CD8-positive, alpha-beta memory T cell (primary cell): ENCODE data around the gene FNDC7. TPM values are rescaled to one million over a fixed set of nuclear protein-coding genes. Genes with fewer than 3 reads are reported as not detected.
"Not testable (repeated sequence)": the region's sequence is repeated elsewhere in the genome, so short reads cannot be mapped to it uniquely, and the experiment has no call there.

Experiments used
- CTCF ChIA-PET: fragments of 350-600 bp; sonication (Branson Sonifier 250); formaldehyde crosslinking; loops from one replicate; lab custom pipeline; 2021; ENCODE audit warnings: antibody characterized with exemption; lab: Charles Lee
- POLR2A ChIA-PET: fragments of 350-600 bp; sonication (Branson Sonifier 250); formaldehyde crosslinking; loops from one replicate; lab custom pipeline; 2021; ENCODE audit warnings: antibody characterized with exemption; lab: Charles Lee
- DNase-seq, 5 donors: peaks; one replicate each; pipeline versions ENCODE4 v3.0.0 to v3.0.0-alpha.2; 2020 to 2022; ENCODE audit warnings: mixed read lengths in 1 of 5
- H3K27ac ChIP-seq: one replicate; pipeline ENCODE4 v1.7.0; 2013; ENCODE audit warnings: low read depth, mild to moderate bottlenecking, low read length, moderate library complexity
- H3K27me3 ChIP-seq: 2 replicates; pipeline ENCODE4 v1.7.0; 2013; ENCODE audit warnings: low read length, mild to moderate bottlenecking; ENCODE audit not compliant: insufficient read depth, poor library complexity, severe bottlenecking
- H3K36me3 ChIP-seq: 2 replicates; pipeline ENCODE4 v1.7.0; 2013; ENCODE audit warnings: mild to moderate bottlenecking, low read length, moderate library complexity; ENCODE audit not compliant: insufficient read depth
- H3K4me1 ChIP-seq: 2 replicates; pipeline ENCODE4 v1.7.0; 2013; ENCODE audit warnings: mild to moderate bottlenecking, low read length, moderate library complexity; ENCODE audit not compliant: insufficient read depth
- H3K4me3 ChIP-seq: 2 replicates; pipeline ENCODE4 v1.7.0; 2013; ENCODE audit warnings: mild to moderate bottlenecking, low read length
- H3K9me3 ChIP-seq: 2 replicates; pipeline ENCODE4 v1.7.0; 2013; ENCODE audit warnings: mild to moderate bottlenecking, low read length
- H3K27ac Mint-ChIP-seq, 8 donors: one replicate each; pipeline ENCODE4 v1.8.0; 2020 to 2021; ENCODE audit warnings: mixed read lengths in 8 of 8, mild to moderate bottlenecking in 6 of 8, inconsistent platforms in 3 of 8, moderate library complexity in 3 of 8
- H3K27me3 Mint-ChIP-seq, 2 donors: one replicate each; pipeline ENCODE4 v1.8.0; 2020 to 2021; ENCODE audit warnings: mixed read lengths in 2 of 2, mild to moderate bottlenecking in 1 of 2, moderate library complexity in 1 of 2
- H3K36me3 Mint-ChIP-seq, 3 donors: one replicate each; pipeline ENCODE4 v1.8.0; 2020 to 2021; ENCODE audit warnings: mixed read lengths in 3 of 3, inconsistent platforms in 1 of 3, mild to moderate bottlenecking in 1 of 3
- H3K4me1 Mint-ChIP-seq, 3 donors: one replicate each; pipeline ENCODE4 v1.8.0; 2020 to 2021; ENCODE audit warnings: mixed read lengths in 3 of 3, inconsistent platforms in 1 of 3, mild to moderate bottlenecking in 1 of 3
- H3K4me3 Mint-ChIP-seq, 7 donors: one replicate each; pipeline ENCODE4 v1.8.0; 2020 to 2021; ENCODE audit warnings: mixed read lengths in 7 of 7, mild to moderate bottlenecking in 6 of 7, moderate library complexity in 4 of 7, inconsistent platforms in 2 of 7
- H3K9me3 Mint-ChIP-seq, 5 donors: one replicate each; pipeline ENCODE4 v1.8.0; 2020 to 2022; ENCODE audit warnings: mixed read lengths in 5 of 5, mild to moderate bottlenecking in 3 of 5, moderate library complexity in 2 of 5, inconsistent platforms in 1 of 5
- polyA plus RNA-seq: library from polyadenylated mRNA; unstranded; fragments of 300-500 nt; fragmentation: Illumina TruSeq; gene quantifications from one replicate; pipeline ENCODE4 v1.2.3, GENCODE V29; 2021
- total RNA-seq, 2 experiments: library from RNA; stranded (reverse); gene quantifications; one replicate each; pipeline ENCODE4 v1.2.3, GENCODE V29; 2021

The FNDC7 gene, protein sequence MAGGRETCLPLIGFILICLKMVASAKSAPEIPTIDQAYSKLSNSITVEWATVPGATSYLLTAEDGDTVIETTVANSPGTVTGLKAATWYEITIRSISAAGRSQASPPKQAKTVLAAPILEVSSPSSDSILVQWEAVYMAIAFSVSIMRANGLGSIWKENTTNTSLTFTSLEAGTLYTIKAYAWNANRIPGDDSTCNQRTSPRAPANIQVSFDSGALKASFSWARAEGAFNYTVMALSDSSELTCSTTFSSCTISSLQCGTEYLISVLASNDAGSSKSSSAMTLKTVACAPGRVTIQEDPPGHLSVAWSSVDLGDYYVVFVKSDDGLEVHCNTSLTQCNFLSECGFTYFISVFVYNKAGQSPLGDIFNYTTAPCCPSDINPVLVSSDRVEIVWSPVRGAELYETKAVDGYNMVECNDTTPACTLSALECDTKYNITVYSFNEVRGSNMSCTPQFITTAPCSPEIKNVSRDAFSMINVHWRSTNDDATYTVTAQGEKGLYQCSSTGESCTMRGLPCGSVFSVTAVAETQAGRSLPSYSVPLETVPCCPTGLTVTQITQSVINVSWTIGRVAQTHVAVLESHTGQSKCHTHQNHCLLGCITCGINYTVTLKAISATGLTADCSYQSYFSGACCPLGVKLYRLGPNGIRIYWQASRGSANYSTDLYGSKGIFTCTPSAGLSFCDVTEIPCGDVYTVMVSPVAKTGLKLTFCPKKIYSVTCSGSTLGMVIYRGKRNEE
- total RNA-seq (under 1 TPM in 1 of 2 experiments, not detected in 1; 0.09 TPM), polyA plus RNA-seq (not detected)

- no peak for DNase-seq
- peaks cover 8 to 12% (median 11%) of the 10 kb centered on the region in 3 donors for H3K4me1 Mint-ChIP-seq
- no peaks in the 10 kb centered on the region for H3K9me3 Mint-ChIP-seq
- Histone ChIP-seq H3K4me1 (peaks cover 7% of the 10 kb centered on the region), H3K4me3 (no peak within 1 kb of the TSS), H3K27me3 (no peaks in the 10 kb centered on the region), H3K27ac (no peak within 1 kb of the TSS), H3K9me3 (no peaks in the 10 kb centered on the region), H3K36me3 (no peaks in the 10 kb centered on the region)
- H3K36me3 Mint-ChIP-seq, result peaks cover 0 to 1% (median 0%) of the 10 kb centered on the region in 3 donors
- ChIA-PET POLR2A (no interaction called here), CTCF (interaction anchor here (0.7 kb wide), 1 partner anchor 21 kb away, joined by 3 read pairs; the partner anchor contains the start of gene PRPF38B)
- no peak within 1 kb of the TSS for H3K4me3 Mint-ChIP-seq
- H3K27ac Mint-ChIP-seq, result no peak within 1 kb of the TSS
- peaks cover 3 to 17% of the 10 kb centered on the region in 2 donors for H3K27me3 Mint-ChIP-seq
These were observed at the start of gene FNDC7 for GRCh38 chr1:108712606-108713150. Gene FNDC7, plus strand, starts transcription at chr1:108712908. Its CDS starts 26 bp downstream, at chr1:108712934.

GRCh38 chr1:108663074-108663473 lies 49.6 kb upstream of the FNDC7 start:
- POLR2A ChIA-PET, result interaction anchor here (4.3 to 5.9 kb wide), 2 partner anchors 17 to 29 kb away, joined by 118 to 224 read pairs; partner anchors contain the start of gene PRPF38B
- Mint-ChIP-seq H3K4me3 (peak overlapping the region in 6 of 7 donors; percentile 21 to 89 (median 56)), H3K4me1 (peaks cover 27 to 47% (median 41%) of the 10 kb centered on the region in 3 donors), H3K36me3 (peaks cover 0 to 7% (median 4%) of the 10 kb centered on the region in 3 donors), H3K27me3 (no peaks in the 10 kb centered on the region), H3K27ac (peak overlapping the region in 7 of 8 donors; percentile 58 to 100 (median 98)), H3K9me3 (no peaks in the 10 kb centered on the region)
- Histone ChIP-seq H3K9me3 (no peaks in the 10 kb centered on the region), H3K36me3 (no peaks in the 10 kb centered on the region), H3K27ac (no peak overlapping the region), H3K4me1 (peaks cover 16% of the 10 kb centered on the region), H3K4me3 (no peak overlapping the region), H3K27me3 (no peaks in the 10 kb centered on the region)
- CTCF ChIA-PET, result interaction anchor here (1.1 to 4.4 kb wide), 2 partner anchors 19 to 29 kb away, joined by 3 to 34 read pairs; partner anchors contain the start of gene PRPF38B
- no peak for DNase-seq

- DNase-seq, result no peak
- H3K4me1 ChIP-seq, result peaks cover 16% of the 10 kb centered on the region
- no peak overlapping the region for H3K4me3 ChIP-seq
- no peaks in the 10 kb centered on the region for H3K9me3 Mint-ChIP-seq
- no peak overlapping the region for H3K27ac ChIP-seq
- H3K9me3 ChIP-seq, result no peaks in the 10 kb centered on the region
- H3K27me3 ChIP-seq, result no peaks in the 10 kb centered on the region
- no peaks in the 10 kb centered on the region for H3K36me3 ChIP-seq
- H3K4me3 Mint-ChIP-seq, result peak overlapping the region in 1 of 7 donors; percentile 20
- ChIA-PET POLR2A (interaction anchor here (5.9 kb wide), 1 partner anchor 19 kb away, joined by 224 read pairs; no protein-coding TSS in a partner anchor), CTCF (interaction anchor here (1.1 kb wide), 1 partner anchor 20 kb away, joined by 3 read pairs; no protein-coding TSS in a partner anchor)
- peaks cover 22 to 43% (median 32%) of the 10 kb centered on the region in 3 donors for H3K4me1 Mint-ChIP-seq
- H3K27ac Mint-ChIP-seq, result peak overlapping the region in 6 of 8 donors; percentile 6 to 69 (median 45)
- H3K36me3 Mint-ChIP-seq, result peaks cover 0 to 4% (median 4%) of the 10 kb centered on the region in 3 donors
- H3K27me3 Mint-ChIP-seq, result no peaks in the 10 kb centered on the region
These were observed 48.2 kb upstream of the FNDC7 start for GRCh38 chr1:108664481-108664880.

DNA sequence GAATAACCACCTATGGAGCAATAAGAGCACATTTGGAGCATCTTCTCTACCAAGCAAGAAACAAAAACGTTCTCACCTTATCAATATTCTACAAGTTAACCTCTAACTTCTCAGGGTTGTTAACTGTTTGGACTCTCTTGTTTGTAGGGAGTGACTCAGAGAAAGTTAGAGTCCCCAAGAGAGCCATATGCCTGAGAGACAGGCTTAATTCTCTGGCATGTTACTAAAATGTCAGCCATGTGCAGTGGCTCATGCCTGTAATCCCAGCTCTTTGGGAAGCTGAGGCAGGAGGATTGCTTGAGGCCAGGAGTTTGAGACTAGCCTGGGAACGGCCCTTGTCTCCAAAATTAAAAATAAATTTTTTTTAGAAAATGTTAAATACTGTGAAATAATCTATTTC lies 47.6 kb upstream of the FNDC7 start:
- no peaks in the 10 kb centered on the region for H3K9me3 ChIP-seq
- Mint-ChIP-seq H3K27me3 (no peaks in the 10 kb centered on the region), H3K4me3 (no peak overlapping the region), H3K36me3 (peaks cover 0 to 4% (median 3%) of the 10 kb centered on the region in 3 donors), H3K4me1 (peaks cover 18 to 38% (median 26%) of the 10 kb centered on the region in 3 donors), H3K9me3 (no peaks in the 10 kb centered on the region), H3K27ac (peak overlapping the region in 3 of 8 donors; percentile 8 to 69 (median 9))
- DNase-seq, result no peak
- H3K4me3 ChIP-seq, result no peak overlapping the region
- POLR2A ChIA-PET, result no interaction called here
- no peaks in the 10 kb centered on the region for H3K27me3 ChIP-seq
- no peak overlapping the region for H3K27ac ChIP-seq
- H3K36me3 ChIP-seq, result no peaks in the 10 kb centered on the region
- peaks cover 16% of the 10 kb centered on the region for H3K4me1 ChIP-seq
- CTCF ChIA-PET, result interaction anchor here (1.0 kb wide), 1 partner anchor 20 kb away, joined by 3 read pairs; no protein-coding TSS in a partner anchor

- H3K27me3 Mint-ChIP-seq, result no peaks in the 10 kb centered on the region
- H3K27ac ChIP-seq, result no peak overlapping the region
- no peak overlapping the region for H3K4me3 Mint-ChIP-seq
- H3K4me1 ChIP-seq, result peaks cover 16% of the 10 kb centered on the region
- H3K9me3 Mint-ChIP-seq, result no peaks in the 10 kb centered on the region
- no peak overlapping the region for H3K4me3 ChIP-seq
- H3K27ac Mint-ChIP-seq, result peak overlapping the region in 2 of 8 donors; percentile 33 to 60
- peaks cover 0 to 4% (median 3%) of the 10 kb centered on the region in 3 donors for H3K36me3 Mint-ChIP-seq
- no peaks in the 10 kb centered on the region for H3K36me3 ChIP-seq
- DNase-seq, result no peak
- H3K27me3 ChIP-seq, result no peaks in the 10 kb centered on the region
- H3K9me3 ChIP-seq, result no peaks in the 10 kb centered on the region
- CTCF ChIA-PET, result interaction anchor here (1.0 kb wide), 1 partner anchor 21 kb away, joined by 3 read pairs; no protein-coding TSS in a partner anchor
- peaks cover 14 to 33% (median 22%) of the 10 kb centered on the region in 3 donors for H3K4me1 Mint-ChIP-seq
- POLR2A ChIA-PET, result no interaction called here
These were observed 46.9 kb upstream of the FNDC7 start for GRCh38 chr1:108665771-108666170.

- CTCF ChIA-PET, result interaction anchor here (3.6 kb wide), 1 partner anchor 25 kb away, joined by 14 read pairs; the partner anchor contains the start of gene PRPF38B
- H3K9me3 Mint-ChIP-seq, H3K4me3 Mint-ChIP-seq, H3K4me1 ChIP-seq, H3K9me3 ChIP-seq, H3K27ac ChIP-seq, H3K4me3 ChIP-seq, H3K27ac Mint-ChIP-seq, H3K36me3 Mint-ChIP-seq, H3K36me3 ChIP-seq, H3K27me3 Mint-ChIP-seq, POLR2A ChIA-PET, DNase-seq, H3K27me3 ChIP-seq: not testable (repeated sequence)
- H3K4me1 Mint-ChIP-seq, result peaks cover 11 to 22% (median 19%) of the 10 kb centered on the region in 3 donors
These were observed 45.3 kb upstream of the FNDC7 start for GRCh38 chr1:108667422-108667821.

GRCh38 chr1:108668777-108669176 lies 43.9 kb upstream of the FNDC7 start:
- H3K36me3 ChIP-seq, result no peaks in the 10 kb centered on the region
- no peaks in the 10 kb centered on the region for H3K9me3 ChIP-seq
- no peak overlapping the region for H3K27ac ChIP-seq
- Mint-ChIP-seq H3K4me1 (peaks cover 3 to 9% (median 8%) of the 10 kb centered on the region in 3 donors), H3K27ac (no peak overlapping the region), H3K4me3 (no peak overlapping the region), H3K9me3 (no peaks in the 10 kb centered on the region), H3K27me3 (no peaks in the 10 kb centered on the region), H3K36me3 (peaks cover 0 to 5% (median 3%) of the 10 kb centered on the region in 3 donors)
- CTCF ChIA-PET, result interaction anchor here (0.6 to 3.6 kb wide), 3 partner anchors 12 to 40 kb away, joined by 3 to 14 read pairs (median 3); partner anchors contain the start of gene PRPF38B
- POLR2A ChIA-PET, result no interaction called here
- H3K4me1 ChIP-seq, result no peaks in the 10 kb centered on the region
- H3K4me3 ChIP-seq, result no peak overlapping the region
- no peaks in the 10 kb centered on the region for H3K27me3 ChIP-seq
- DNase-seq, result no peak
